Activated T-helper 1 cell treated with anti-CD3 and anti-CD28 coated beads, Interleukin-2, amount 50 U/mL, for 16 hours (primary cell): ENCODE results near the gene VSIG10L.
A peak's percentile ranks its signal among the peaks of the same experiment; 100 is the strongest.

Experiments used
- DNase-seq, 2 donors: peaks; one replicate each; pipeline ENCODE4 v3.0.0-alpha.2; 2020; ENCODE audit warnings: low read depth in 1 of 2, low spot score in 1 of 2

Gene VSIG10L

DNA sequence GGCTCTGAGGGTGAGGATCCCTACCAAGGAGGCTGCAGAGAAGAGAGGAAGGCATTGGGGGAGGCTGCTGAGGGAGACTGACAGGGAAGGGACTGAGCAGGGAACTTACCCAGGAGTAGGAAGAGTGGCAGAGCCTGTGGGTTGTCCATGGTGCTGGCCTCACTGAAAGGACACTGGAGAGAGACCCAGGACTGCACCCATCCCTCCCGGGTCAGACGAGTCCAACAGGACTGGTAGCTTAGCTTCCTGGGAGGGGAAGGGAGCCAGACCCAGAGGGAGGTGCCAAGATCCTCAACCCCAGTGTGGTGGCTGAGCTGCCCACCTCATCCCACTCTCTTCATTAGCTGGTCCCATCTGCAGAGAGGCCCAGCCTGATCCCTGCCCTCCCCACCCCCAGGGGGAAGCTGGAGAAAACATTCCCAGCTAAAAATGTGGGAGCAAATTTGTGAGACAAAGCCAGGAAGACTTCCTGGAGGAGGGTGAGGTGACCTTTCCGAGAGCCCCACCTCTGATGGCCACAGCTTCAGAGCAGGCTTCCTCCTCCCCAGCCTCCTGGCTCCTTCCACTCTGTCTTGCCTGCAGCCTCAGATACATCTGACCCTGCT, at the start of gene VSIG10L:
Gene VSIG10L, minus strand, starts transcription at position 164 of the 605 bp plus-strand sequence. Its CDS starts 15 bp downstream, at position 149.
- DNase-seq, result no peak

DNA sequence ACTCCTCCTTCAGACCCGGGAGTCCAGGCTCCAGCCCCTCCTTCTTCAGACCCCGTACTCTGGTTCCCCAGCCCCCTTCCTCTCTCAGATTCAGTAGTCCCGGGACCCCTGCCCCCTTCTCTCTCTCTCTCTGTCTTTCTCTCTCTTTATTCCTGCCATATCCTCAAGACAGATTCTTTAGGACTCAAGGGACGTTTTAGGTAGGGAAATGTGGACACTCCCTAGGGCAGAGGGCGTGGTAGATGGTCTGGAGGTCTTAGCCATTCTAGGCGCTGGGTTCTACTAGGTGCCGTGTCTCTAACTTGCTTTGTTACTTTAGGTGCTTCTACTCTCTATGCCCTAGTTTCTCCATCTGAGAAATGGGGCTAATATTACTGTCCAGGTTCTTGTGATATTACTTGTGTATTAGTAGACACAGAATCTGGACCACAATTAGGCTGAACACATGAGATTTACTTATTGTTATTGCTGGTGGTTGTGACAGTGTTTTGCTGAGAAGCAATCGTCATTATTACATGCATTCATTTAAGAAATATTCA, 49.2 kb upstream of the VSIG10L start:
- no peak for DNase-seq

DNA sequence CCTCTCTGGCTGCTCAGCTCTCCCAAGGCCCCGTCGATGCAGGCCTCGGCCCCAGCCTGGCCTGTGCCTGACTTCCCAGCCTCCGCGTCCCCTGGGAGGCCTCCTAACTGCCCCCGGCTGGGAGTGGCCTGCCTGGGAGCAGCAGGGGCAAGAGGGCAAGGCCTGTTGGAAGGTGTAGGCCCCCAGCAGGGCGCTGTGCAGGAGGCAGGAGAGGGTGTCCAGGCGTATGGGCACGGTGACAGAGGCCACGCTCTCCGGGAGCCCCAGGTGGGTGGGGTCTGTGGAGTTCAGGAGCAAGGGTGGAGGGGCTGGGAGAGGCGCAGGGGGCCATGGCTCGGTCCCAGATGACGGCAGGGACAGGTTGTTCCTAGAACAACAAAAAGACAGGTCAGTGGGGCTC, 47.2 kb upstream of the VSIG10L start:
- DNase-seq, result no peak

DNA sequence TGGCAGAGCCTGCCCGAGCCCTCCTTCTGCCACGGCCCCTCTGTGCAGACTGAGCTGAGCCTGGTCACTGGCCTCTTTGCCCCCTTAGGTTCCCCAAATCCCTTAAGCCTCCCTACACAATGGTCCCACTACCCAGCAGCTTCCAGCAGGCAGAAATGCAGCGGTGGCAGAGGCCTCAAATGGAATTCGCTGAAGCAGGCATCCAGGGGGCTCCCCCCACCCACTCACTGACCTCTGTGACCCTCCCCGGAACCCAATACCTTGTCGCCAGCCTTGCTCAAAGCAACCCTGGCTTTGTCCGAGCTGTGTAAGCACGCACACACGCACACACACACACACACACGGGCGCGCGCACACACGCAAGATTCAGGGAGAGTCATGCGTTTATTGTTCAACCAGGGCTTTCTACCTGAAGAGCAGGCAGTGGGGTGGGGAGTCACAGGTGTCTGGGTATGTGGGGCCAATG, 46.0 kb upstream of the VSIG10L start, which contains the start of gene LIM2:
Gene LIM2, minus strand, starts transcription at position 51 of the 466 bp plus-strand sequence. CDS start 531 bp downstream, outside the sequence.
- no peak for DNase-seq

DNA sequence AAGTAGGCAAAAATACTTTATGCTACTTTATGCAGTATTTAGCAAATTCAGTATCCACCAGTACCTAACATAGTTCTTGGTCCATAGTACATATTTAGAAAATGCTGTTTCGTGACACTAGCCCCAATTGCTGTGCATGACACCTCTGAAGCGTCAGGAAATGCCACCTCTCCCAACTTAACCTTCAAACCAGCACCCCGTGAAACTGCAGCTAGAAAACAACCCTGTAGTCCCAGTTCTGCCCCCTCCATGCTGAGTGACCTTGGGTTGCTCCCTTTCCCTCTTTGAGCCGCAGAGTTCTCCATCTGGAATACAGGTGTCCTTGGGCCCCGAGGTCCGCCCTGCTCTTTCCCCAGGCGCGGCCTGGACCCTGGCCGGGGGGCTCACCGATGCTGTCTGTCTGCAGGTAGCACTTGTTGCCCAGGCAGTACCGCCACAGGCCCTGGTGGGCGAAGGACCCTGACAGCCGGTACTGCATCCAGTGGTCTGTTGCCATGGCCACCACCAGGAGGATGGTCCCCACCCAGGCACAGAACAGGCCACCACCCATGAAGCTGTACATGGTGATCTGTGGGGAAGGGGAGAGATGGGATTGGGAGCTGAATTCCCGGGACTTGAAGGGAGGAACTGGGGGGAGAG, 45.1 kb upstream of the VSIG10L start:
- no peak for DNase-seq

DNA sequence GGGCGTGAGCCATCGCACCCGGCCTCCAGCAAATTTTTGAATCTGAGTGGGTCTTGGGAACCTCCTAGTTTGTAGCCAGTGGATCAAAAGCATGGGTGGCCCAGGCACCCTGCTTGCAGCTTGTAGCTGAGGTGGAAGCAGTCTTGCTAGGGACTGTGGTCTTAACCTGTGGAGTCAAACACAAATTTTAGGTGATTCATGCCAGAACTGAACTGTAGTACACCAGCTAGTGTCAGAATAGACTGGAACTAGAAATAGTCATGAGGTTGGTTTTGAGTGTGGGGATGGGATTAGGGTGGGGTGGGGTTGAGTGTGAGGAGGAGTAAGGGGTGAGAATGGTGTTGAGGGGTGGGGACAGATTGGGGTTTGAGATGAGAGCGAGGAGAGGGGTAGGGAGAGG, 40.1 kb upstream of the VSIG10L start:
- no peak for DNase-seq

DNA sequence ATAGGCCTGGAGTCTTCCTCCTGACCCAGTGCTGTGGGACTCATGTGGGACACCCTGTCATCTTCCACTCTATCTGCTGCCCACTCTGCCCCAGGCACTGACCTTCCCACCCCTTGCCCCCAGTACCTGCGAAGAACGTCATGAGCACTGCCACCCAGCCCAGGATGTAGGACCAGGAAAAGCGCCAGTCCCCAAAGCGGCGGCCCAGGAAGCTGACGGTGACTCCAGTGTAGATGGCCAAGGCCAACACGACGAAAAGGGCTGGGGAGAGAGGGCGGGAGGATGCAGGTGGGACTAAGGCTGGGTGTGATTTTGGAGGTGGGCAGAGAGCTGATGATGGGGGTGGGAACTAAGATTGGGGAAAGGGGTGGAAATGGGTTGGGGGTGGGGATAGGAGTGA, 38.4 kb upstream of the VSIG10L start:
- DNase-seq, result no peak

DNA sequence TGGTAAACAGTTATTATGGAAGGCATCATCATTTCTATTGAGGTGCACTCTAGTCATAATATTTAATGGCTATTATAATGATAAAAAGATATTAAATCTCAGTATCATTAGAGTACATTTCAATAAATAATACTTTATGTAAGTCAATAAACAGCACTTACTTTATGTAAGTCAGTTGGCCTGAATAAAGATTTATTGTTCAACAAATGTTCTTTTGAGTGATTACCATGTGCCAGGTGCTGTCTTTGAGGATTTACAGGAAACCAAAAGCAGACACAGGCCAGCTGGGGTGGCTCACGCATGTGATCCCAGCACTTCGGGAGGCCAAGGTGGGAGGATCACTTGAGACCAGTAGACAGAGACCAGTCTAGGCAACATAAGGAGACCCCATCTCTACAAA, 35.5 kb upstream of the VSIG10L start:
- DNase-seq, result no peak

DNA sequence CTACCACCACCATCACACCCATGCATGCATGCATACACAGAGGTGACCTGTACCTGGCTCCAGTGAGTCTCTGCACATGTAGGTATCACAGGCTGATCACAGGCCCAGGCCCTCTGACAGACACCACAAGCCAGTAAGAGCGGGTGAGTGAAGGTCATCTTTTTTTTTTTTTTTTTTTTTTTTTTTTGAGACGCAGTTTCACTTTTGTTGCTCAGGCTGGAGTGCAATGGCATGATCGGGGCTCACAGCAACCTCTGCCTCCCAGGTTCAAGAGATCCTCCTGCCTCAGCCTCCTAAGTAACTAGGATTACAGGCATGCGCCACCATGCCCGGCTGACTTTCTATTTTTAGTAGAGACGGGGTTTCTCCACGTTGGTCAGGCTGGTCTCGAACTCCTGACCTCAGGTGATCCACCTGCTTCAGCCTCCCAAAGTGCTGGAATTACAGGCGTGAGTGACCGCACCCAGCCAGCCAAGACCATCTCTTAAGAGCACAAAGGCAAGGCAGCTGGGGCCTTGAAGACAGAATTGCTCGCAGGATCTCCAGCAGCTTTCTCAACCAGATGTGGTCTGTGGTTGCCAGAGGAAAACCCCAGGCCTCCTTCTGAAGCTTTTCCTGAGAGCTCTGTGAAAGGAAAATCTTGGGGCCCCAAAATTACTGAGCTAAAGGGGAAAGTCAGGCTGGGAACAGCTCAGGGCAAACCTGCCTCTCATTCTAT, 33.7 kb upstream of the VSIG10L start:
- no peak for DNase-seq

DNA sequence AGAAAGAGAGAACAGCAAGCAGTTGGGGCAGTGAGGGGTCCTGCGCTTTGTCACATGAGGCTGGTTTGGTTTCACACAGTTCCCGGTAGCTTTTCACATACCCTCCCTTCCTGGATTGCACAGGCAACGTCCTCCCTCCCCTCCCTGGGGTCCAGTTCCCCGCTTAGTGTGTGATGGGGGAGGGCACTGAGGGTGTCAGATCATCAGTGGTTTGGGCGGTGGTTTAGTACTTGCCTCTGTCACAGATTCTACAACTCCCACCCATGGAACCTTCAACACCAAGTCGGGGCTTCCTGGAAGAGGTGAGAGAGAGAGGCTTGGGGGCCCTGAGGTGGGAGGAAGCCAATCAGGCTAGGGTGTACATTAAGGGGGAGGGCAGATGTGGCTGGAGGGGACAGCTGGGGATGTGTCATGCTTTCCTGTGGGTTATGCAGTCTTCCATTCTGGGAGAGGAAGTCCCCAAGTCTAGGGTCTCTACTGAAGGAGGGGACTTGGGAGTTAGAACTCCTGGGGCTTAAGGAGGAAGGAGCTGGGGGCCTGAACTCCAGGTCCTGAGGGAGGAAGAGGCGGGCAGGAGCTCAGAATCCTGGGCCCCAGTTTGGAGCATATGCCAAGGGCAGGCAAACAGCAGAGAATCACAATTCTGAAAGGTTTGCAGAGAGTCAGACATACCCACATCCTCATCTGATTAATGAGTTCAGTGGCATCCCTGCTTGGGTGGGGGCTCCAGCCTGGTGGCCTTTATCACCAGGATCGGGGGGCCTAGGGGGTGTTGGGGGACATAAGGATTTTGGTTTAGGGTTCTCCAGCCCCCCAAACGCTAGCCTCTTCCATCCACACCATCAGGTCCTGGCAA, 30.9 kb upstream of the VSIG10L start, which contains the start of gene NKG7:
Gene NKG7, minus strand, starts transcription at position 6 of the 856 bp plus-strand sequence. CDS start 119 bp downstream, outside the sequence.
- peak in 1 of 2 donors; percentile 50 for DNase-seq

DNA sequence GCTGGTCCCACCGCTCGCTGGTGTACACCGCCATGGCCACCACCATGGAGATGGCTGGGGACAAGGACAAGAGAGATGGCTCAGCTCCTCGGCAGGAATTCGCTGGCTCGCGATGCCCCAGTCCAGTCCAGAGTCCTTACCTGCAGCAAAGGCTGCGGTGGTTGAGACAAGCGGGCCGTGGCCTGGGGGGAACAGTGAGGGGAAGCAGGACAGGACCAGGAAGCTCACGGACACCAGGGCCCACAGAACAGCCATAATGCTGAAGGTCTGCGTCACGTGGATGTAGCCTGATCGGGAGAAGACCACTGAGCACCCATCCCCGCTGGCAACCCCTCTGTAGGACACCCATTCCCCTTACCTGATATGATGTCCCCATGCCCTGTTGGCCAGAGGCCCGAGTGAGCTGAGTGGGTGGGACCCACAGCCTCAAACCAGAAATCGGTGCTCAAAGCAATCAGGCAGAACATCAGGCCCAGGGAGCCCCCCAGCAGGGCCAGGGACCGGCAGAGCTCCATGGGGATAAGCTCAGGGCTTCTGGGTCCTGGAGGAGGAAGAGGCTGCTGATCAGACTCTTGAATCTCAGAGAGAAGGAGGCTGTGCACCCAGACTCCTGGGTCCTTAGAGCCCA, 30.2 kb upstream of the VSIG10L start:
- DNase-seq, result no peak

DNA sequence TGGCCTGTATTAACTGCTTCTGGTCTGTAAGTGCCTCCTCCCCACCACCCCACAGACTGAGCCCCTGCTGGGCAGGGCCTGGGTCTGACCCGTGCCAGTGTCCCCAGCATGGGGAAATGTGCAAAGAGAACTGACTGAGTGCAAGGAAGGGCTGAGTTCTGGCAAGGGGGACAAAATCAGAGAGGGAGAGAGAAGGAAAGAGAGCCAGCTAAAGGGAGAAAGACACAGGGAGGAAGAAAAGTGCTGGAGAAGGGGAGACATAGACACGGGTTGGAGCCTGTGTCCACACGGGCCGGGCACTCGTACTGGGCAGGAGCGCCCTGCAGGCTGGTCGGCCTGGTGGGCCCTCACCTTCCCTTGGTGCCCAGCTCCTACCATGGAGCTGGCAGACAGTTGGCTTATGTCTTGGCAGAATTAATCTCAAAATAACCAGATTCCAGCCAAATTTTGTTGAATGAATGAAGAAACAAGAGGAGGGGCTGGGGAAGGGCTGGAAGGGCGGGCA, 29.3 kb upstream of the VSIG10L start:
- DNase-seq, result no peak

DNA sequence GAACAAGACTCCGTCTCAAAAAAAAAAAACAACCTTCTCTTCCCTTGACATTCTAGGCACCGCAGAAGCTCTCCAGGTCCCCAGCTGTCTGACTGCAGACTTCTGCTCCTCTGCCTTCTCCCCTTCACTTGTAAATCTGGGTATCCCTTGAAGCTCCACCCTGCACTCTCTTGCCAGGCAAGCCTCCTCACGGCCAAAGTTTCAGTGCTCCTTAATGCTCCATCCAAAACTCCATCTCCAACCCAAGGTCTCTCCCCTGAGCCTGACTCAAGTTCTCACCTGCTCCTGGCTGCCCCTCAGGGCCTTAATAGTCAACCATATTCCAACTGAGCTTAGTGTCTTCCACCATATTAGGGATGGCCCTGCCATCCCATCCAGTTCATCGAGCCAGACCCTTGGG, 28.3 kb upstream of the VSIG10L start:
- DNase-seq, result no peak

DNA sequence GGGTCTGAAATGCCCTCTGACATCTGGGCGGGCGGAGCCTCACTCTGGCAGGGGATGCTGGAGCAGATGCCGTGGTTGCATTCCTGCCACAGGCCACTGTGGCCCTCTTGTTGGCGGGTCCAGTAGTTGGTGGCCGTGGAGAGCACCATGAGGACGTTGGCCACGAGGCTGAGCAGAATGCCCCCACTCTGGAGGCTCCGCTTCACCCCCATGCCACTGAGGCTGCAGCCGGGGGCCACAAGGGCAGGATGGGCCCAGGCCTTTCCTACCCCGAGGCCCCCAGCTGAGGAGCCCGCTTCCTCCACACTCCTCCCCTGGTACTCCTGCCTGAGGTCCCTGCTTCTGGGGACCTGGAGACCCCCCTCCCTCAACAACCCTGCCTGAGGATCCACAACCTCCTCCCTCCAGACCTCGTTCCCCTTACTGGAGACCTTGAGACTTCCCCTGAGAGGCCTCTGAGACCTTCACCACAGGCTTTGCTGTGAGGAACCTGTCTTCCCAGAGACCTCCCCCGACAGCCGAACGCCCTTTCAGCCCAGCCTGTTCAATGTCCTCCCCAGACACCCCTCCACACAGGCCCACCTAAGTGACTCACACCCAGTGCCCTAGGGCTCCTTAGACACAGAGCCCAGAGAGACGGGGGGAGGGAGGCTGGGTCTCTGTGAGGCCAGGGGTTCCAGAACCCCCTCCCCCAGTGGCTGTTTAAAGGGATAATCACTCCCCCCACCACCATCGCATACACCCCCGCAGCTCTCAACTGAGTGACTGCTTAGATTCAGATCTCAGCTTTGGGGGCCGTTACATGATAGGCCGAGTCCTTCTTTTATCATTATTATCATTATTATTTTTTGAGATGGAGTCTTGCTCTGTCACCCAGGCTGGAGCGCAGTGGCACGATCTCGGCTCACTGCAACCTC, 26.7 kb upstream of the VSIG10L start, which contains the start of gene CLDND2:
Gene CLDND2, minus strand, starts transcription at position 638 of the 917 bp plus-strand sequence. Its CDS starts 426 bp downstream, at position 212.
- no peak for DNase-seq

DNA sequence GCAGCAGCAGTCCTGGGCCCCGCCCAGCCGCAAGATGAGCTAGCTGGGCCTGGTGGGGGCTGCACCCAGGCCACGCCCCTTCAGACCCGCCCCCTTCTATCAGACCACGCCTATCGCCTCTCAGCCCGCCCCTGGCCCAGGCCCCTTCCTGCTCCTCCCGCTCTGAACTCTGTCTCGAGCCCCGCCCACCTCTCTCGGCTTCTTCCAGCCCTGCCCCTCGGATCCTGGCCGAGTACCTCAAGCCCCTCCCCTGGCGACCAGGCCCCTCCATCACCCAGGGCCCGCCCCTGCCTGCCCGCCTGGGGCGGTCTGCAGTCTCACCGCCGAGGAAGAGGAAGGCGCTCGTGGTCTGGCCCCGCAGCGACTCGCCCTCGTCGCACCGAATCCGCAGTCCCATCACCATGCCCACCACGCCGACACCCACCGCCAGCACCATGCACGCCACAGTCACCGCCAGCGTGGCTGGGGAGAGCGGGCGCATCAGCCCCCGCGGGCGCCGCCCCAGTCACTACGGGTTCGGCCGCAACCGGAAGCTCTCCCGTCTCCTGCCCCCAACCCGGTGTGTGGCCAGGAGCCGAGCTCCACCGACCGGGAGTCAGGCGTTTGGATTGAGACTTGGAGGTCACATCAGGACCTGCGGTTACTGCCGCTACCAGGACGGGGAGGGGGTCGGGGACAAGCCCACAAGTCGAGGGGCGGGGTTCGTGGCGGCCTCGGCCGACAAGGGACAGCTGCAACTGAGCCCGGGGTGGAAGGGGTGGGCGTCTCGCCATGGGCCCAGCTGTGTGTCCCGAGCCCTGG, 25.8 kb upstream of the VSIG10L start:
- peak; percentile 87 to 92 for DNase-seq

DNA sequence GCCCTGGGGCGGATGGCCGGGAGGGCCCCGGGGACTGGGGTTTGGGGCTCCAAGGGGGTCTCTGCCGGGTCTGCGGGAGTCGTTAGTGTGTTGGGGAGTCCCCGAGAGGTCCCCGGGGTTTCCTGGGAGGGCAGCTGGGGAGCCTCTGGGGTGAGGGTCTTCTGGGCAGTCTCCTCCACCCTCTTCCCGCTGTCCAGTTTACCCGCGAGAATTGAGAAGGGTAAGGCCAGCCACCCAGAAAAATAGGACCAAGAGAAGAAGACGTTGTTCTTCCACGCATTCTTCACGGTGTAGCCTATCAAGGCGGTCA, 25.3 kb upstream of the VSIG10L start:
- no peak for DNase-seq

DNA sequence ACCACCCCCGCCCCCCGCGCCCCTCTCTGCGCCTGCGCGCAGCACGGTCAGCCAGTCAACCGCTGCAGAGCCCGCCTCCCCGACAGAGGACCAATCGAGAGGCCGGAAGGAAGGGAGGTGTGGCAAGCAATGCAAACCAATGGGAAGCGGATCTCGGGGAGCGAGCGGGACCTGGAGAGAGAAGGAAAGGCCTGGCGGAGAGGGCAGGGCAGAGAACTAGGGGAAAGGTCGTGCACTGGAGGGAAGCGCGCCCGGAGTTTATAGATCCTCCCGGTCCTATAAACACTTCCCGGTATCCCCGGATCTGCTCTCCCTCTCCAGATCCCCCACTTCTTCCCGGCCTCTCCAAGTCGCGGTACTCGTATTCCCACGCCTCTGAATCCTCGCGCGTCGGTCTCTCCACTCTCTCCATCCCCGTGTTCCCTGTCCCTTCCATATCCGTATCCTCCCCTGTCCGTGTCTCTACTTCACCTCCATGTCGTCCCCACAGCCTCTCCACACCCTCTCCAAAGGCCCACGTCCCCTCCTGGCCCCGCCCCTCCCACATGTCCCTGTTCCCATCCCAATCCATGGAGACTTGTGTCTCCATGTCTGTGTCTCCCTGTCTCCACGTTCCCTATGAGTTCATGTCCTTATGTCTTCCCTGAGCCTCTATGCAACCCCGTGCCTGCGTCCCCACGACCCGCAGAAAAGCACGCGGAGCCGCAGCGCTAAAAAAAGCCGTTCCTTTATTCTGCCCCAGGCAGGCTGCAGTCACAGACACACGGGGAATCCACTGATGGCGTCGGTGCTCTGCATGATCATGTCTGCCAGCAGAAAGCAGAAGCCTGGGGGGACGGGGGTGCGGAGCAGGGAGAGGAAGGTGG, 24.7 kb upstream of the VSIG10L start:
- DNase-seq, result peak; percentile 80 to 86
